Stomach smooth muscle (tissue), 2 donors: ENCODE measurements around the gene RAP1GDS1.
"Not testable (repeated sequence)": the region's sequence is repeated elsewhere in the genome, so short reads cannot be mapped to it uniquely, and the experiment has no call there.

Experiments
- H3K27ac ChIP-seq: one replicate; pipeline ENCODE4 v1.7.0; 2013; ENCODE audit warnings: mild to moderate bottlenecking, low read length, inconsistent platforms
- H3K27me3 ChIP-seq, 2 donors: one replicate each; pipeline ENCODE4 v1.7.0; 2013; ENCODE audit warnings: low read length in 2 of 2; ENCODE audit not compliant: insufficient read depth in 2 of 2, control insufficient read depth in 1 of 2
- H3K36me3 ChIP-seq, 2 donors: one replicate each; pipeline ENCODE4 v1.7.0; 2013; ENCODE audit warnings: low read length in 2 of 2; ENCODE audit not compliant: control insufficient read depth in 2 of 2, insufficient read depth in 2 of 2
- H3K4me1 ChIP-seq: one replicate; pipeline ENCODE4 v1.7.0; 2013; ENCODE audit warnings: low read length; ENCODE audit not compliant: control insufficient read depth, insufficient read depth
- H3K4me3 ChIP-seq, 2 donors: one replicate each; pipeline ENCODE4 v1.7.0; 2013; ENCODE audit warnings: low read length in 2 of 2
- H3K9ac ChIP-seq, 2 donors: one replicate each; pipeline ENCODE4 v1.7.0; 2013; ENCODE audit warnings: low read length in 2 of 2, mild to moderate bottlenecking in 1 of 2
- H3K9me3 ChIP-seq, 2 donors: one replicate each; pipeline ENCODE4 v1.7.0; 2013; ENCODE audit warnings: low read length in 2 of 2; ENCODE audit not compliant: control insufficient read depth in 2 of 2
- donor health status: healthy.
- donor health status: Pancreatic carcinoma.

The RAP1GDS1 gene

DNA sequence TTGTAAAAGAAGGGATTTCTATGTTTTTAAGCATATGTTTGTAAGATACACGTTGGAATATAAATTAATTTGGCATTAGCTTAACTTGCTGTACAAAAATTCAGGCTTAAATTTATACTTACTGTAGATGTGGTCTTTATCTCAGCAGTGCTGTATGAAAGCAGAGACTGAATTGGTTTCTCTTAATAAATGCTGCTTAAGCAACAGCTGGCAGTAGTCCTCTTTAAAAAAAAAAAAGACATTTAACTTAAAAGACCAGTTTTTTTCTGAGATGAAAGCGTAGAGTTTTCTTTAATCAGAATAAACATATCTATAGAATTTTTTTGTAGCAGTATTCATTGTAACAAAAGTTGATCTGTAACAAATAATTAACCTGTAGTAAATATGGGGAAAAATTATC lies 124.6 kb downstream of the RAP1GDS1 start:
- H3K27me3 ChIP-seq: no peaks in the 10 kb centered on the region
- no peaks in the 10 kb centered on the region for H3K36me3 ChIP-seq
- H3K9ac ChIP-seq: no peak overlapping the region
- no peaks in the 10 kb centered on the region for H3K9me3 ChIP-seq
- H3K4me3 ChIP-seq: no peak overlapping the region
- no peak overlapping the region for H3K27ac ChIP-seq
- no peaks in the 10 kb centered on the region for H3K4me1 ChIP-seq

DNA sequence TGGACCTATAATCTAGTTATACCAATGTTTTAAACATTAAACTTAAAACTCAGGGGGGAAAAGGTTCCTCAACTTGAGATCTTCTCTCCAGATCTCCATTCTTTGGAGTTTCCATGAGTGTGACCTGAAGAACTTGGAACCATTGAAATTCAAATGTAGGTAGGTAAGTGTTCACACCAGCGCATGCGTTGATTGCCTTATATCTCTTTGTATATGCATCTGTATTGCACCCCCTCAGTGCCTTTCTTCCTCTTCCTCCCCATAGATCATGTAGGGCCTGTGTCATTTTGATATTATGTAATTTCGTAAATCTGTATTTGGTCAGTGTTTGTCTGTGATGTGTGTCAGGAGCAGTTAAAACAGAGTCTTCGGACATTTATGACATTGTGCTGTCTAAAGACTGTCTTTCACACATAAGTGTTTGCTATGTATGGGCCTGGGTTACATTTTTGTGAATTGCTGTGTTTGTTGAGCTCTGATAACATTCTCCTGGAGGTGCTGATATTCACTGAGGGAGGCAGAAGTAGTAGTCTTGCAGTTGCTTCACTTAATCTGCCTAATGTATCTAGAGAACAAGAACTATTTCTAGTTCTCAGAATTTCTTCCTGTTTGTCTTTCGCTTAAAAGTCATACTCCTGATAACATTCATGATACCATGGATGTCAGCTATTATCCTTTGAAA lies 126.3 kb downstream of the RAP1GDS1 start:
- no peak overlapping the region for H3K4me3 ChIP-seq
- H3K9me3 ChIP-seq: no peaks in the 10 kb centered on the region
- no peaks in the 10 kb centered on the region for H3K27me3 ChIP-seq
- no peaks in the 10 kb centered on the region for H3K36me3 ChIP-seq
- H3K27ac ChIP-seq: no peak overlapping the region
- no peaks in the 10 kb centered on the region for H3K4me1 ChIP-seq
- no peak overlapping the region for H3K9ac ChIP-seq

DNA sequence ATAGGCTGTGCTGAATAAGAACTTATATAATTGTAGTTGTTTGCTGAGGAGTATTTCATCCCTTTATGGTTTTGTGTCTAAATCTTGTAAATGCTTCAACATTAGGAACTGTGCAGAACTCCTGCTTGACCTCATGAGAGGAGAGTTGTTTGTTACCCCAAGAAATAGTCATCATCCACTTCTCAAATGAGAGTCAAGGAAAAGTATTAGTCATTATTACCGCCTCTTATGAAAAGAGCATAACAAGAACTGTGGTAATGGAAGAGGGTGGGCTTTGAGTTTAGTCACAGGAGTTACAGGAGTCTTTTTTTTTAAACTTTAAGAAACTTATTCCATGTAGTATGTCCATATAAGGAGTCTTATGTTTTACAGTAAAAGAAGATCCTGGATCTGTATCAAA lies 132.9 kb downstream of the RAP1GDS1 start:
- Histone ChIP-seq H3K27me3 (no peaks in the 10 kb centered on the region), H3K9ac (no peak overlapping the region), H3K4me1 (no peaks in the 10 kb centered on the region), H3K4me3 (no peak overlapping the region), H3K27ac (no peak overlapping the region), H3K36me3 (peaks cover 2 to 3% of the 10 kb centered on the region in 2 donors), H3K9me3 (no peaks in the 10 kb centered on the region)

DNA sequence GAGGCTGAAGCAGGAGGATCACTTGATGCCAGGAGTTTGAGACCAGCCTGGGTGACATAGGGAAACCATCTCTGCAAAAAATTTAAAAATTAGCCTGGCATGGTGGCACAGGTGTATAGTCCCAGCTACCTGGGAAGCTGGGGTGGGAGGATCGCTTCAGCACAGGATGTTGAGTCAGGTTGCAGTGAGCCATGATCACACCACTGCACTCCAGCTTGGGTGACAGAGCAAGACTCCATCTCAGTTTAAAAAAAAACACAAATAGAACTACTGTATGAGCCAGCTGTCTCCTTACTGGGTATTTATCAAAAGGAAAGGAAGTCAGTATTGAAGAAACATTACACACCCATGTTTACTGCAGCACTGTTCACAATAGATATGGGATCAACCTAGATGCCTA lies 138.7 kb downstream of the RAP1GDS1 start:
- H3K36me3 ChIP-seq: peaks cover 2 to 3% of the 10 kb centered on the region in 2 donors
- no peak overlapping the region for H3K27ac ChIP-seq
- no peaks in the 10 kb centered on the region for H3K9me3 ChIP-seq
- H3K4me1 ChIP-seq: no peaks in the 10 kb centered on the region
- no peak overlapping the region for H3K9ac ChIP-seq
- no peak overlapping the region for H3K4me3 ChIP-seq
- H3K27me3 ChIP-seq: no peaks in the 10 kb centered on the region

DNA sequence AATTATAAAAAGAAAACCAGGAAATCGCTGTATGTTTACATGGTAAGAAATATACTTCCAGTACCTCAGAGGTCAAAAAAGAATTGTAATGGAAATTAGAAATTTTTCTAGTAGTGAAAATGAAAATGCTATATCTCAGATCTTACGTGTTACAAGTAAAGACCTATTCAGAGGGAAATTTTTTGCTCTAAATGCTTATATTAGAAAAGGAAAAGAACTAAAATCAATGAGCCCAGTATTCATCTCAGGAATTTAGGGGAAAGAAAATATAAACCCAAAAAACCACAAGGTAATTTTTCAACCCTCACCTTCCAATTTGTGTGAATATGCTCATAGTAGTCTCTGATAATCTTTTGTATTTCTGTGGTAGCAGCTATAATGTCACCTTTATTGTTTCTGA lies 145.6 kb downstream of the RAP1GDS1 start:
- no peak overlapping the region for H3K27ac ChIP-seq
- no peaks in the 10 kb centered on the region for H3K27me3 ChIP-seq
- H3K4me1 ChIP-seq: no peaks in the 10 kb centered on the region
- H3K36me3 ChIP-seq: no peaks in the 10 kb centered on the region
- no peaks in the 10 kb centered on the region for H3K9me3 ChIP-seq
- H3K9ac ChIP-seq: no peak overlapping the region
- no peak overlapping the region for H3K4me3 ChIP-seq

DNA sequence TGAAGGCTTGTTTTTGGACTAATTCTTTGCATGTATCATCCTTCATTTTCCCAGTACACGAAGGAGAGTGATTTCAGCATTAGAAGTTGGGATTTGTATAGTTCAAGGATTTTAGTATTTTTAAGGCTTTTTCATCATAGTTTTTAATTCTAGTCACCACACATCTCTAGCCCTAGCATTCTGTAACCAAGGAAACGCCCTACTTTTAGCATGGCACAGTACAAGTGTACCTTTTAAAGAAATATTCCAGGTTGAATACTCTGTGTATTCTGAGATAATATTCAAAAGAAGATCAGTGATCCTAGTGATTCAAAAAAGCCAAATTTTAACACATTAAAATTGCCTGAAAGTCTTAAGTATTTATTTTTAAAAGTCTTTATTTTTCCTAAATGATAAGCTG lies 150.5 kb downstream of the RAP1GDS1 start:
- no peak overlapping the region for H3K27ac ChIP-seq
- H3K27me3 ChIP-seq: no peaks in the 10 kb centered on the region
- no peak overlapping the region for H3K9ac ChIP-seq
- H3K9me3 ChIP-seq: no peaks in the 10 kb centered on the region
- no peaks in the 10 kb centered on the region for H3K4me1 ChIP-seq
- H3K4me3 ChIP-seq: no peak overlapping the region
- H3K36me3 ChIP-seq: no peaks in the 10 kb centered on the region

DNA sequence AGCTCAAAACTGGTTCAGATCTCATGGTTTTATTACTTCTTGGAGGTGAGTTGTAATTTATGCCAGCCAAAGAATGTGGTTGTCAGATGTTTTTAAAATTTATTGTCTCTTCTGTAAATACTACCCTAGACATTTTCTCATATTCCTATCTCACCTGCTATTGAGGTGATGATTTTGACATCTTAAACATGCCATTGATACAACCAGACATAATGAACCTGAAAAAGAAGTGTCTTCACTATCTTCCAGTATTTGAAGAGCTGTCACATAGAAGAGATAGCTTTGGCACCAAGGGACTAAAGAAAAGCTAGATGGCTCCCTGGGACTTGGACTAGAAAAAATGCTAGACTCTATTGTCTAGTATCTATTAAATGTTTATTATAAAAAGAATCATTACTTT lies 155.7 kb downstream of the RAP1GDS1 start:
- H3K9me3 ChIP-seq: no peaks in the 10 kb centered on the region
- H3K36me3 ChIP-seq: peaks cover 6 to 9% of the 10 kb centered on the region in 2 donors
- H3K27ac ChIP-seq: no peak overlapping the region
- H3K4me1 ChIP-seq: no peaks in the 10 kb centered on the region
- no peak overlapping the region for H3K4me3 ChIP-seq
- no peak overlapping the region for H3K9ac ChIP-seq
- no peaks in the 10 kb centered on the region for H3K27me3 ChIP-seq

DNA sequence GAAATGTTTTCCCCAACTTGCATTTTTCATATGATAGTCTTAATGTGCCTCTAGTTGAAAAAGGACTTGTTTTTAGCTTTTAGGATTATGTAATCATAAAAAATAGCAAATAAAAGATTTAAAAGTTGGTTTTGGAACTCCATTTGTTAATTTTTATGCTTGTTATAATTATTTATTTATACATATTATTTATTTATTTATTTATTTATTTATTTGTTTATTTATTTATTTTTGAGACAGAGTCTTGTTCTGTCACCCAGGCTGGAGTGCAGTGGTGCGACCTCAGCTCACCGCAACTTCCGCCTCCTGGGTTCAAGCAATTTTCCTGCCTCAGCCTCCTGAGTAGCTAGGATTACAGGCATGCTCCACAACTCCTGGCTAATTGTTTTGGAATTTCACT lies 159.0 kb downstream of the RAP1GDS1 start:
- H3K4me3 ChIP-seq, H3K36me3 ChIP-seq, H3K9me3 ChIP-seq, H3K4me1 ChIP-seq, H3K27me3 ChIP-seq, H3K9ac ChIP-seq, H3K27ac ChIP-seq: not testable (repeated sequence)

DNA sequence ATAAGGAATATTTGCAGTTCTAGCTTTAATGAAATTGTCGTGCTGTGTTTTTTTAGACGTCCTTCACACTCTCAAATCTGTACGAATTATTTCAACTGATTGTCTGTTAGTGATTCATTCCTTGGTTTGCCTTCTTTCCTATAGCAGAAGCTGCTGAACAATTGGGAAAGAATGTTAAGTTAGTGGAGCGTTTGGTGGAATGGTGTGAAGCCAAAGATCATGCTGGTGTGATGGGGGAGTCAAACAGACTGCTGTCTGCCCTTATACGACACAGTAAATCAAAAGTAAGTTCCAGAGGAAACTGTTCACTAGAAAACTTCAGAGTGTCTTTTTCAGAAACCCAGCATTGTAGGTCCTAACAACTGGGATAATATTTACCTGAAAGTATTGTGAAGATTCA lies 159.9 kb downstream of the RAP1GDS1 start:
- Histone ChIP-seq H3K9ac (no peak overlapping the region), H3K36me3 (peaks cover 6 to 9% of the 10 kb centered on the region in 2 donors), H3K27ac (no peak overlapping the region), H3K9me3 (no peaks in the 10 kb centered on the region), H3K4me3 (no peak overlapping the region), H3K4me1 (no peaks in the 10 kb centered on the region), H3K27me3 (no peaks in the 10 kb centered on the region)

DNA sequence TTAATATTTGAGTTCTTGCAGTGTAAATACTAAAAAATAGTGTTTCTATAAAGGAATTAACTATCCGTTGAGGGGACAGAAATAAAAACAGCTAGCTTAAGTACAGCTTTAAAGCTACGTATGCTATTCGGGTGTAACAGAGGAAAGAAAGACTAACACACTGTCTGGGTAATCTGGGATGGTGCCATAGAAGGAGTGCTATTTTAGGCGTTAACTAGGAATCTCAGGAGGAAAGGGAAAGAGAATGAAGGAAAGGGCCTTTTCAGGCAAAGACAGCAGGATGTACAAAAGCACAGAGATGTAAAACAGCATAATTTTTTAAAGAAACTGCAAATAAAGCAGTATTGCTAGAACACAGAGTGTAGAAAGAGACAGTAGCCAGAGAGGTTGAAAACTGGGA lies 161.8 kb downstream of the RAP1GDS1 start:
- no peaks in the 10 kb centered on the region for H3K4me1 ChIP-seq
- no peak overlapping the region for H3K4me3 ChIP-seq
- H3K36me3 ChIP-seq: peaks cover 6 to 9% of the 10 kb centered on the region in 2 donors
- H3K9ac ChIP-seq: no peak overlapping the region
- H3K27me3 ChIP-seq: no peaks in the 10 kb centered on the region
- no peaks in the 10 kb centered on the region for H3K9me3 ChIP-seq
- H3K27ac ChIP-seq: no peak overlapping the region

DNA sequence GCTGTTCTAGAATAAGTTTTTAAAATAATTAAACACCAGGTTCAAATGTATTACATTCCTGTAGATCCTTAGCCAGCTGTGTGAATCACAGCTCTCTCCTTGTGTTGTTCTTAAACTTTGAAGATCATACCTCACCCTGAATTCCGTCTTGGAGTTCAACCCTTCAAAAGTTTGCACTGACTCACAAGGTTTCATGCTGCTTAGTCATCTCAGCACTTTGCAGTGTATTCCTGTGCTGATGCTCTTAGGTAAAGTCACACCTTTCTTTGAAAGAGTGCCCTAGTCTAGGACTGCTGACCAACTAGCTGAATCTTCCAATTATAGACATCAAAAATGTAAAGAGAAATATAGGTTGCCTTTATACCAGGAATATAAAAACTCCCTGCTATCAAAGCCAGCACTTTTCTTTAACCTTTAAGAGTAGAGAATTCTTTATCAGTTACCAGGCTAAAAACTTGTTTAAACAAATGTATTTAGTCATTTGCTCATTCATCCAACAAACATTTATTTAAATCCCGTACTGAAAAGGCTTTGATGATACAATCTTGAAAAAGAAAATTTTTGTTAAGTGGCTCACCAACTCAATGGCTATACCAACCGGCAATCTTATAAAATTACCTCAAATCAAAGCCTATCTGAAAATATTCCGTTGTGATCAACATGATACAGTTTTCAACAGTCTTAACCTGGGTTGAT lies 169.7 kb downstream of the RAP1GDS1 start:
- Histone ChIP-seq H3K4me1 (no peaks in the 10 kb centered on the region), H3K27ac (no peak overlapping the region), H3K36me3 (peaks cover 5 to 6% of the 10 kb centered on the region in 2 donors), H3K4me3 (no peak overlapping the region), H3K9me3 (no peaks in the 10 kb centered on the region), H3K9ac (no peak overlapping the region), H3K27me3 (no peaks in the 10 kb centered on the region)
